HepG2 (cell line): ENCODE measurements around the gene MBTPS1. TPM values are rescaled to one million over a fixed set of nuclear protein-coding genes. Genes with fewer than 3 reads are reported as not detected.

Experiments
- ATAC-seq: fragments of 200-7000 bp; cut with Tn5 transposase; 3 replicates; pipeline ENCODE4 v1.9.1; 2020; ENCODE audit warnings: mild to moderate bottlenecking, moderate library complexity
- BruUV-seq: library from RNA; stranded (reverse); fragments of 400-500 nt; replicated peaks from 2 replicates; lab custom pipeline; 2021; lab: Mats Ljungman, UMichigan
- CTCF ChIA-PET: fragments of 300-600 bp; formaldehyde crosslinking; extraction: SDS; loops from one replicate; lab custom pipeline; 2021; ENCODE audit warnings: low total read pairs, inconsistent platforms, low intra/inter-chr PET ratio; lab: Yijun Ruan, JAX
- POLR2A ChIA-PET: fragments of 350-600 bp; sonication (Branson Sonifier 250); formaldehyde crosslinking; loops from one replicate; lab custom pipeline; 2020; ENCODE audit warnings: antibody characterized with exemption, inconsistent platforms; lab: Yijun Ruan, JAX
- DNase-seq: peaks from one replicate; pipeline ENCODE4 v3.0.0-alpha.2; 2015; ENCODE audit warnings: low spot score
- FAIRE-seq: peaks from 3 replicates; lab custom pipeline; 2011; peaks lifted over from hg19 to GRCh38; lab: Jason Lieb, UNC
- H2AFZ ChIP-seq: one replicate; pipeline ENCODE4 v1.6.1; 2011; ENCODE audit warnings: low read length, inconsistent platforms
- H3K27ac ChIP-seq: fragments of 300-600 bp; 3 replicates; pipeline ENCODE4 v1.8.0; 2011; ENCODE audit warnings: mixed run types, mild to moderate bottlenecking, mixed read lengths, low read length, inconsistent platforms; ENCODE audit not compliant: insufficient read depth; ENCODE audit errors: extremely low read length
- H3K27me3 ChIP-seq, 2 experiments: fragments of 200-600 bp in 1 of 2; 2 replicates in 1 of 2; 3 replicates in 1 of 2; pipeline versions ENCODE4 v1.6.0 to v1.8.0; 2011; ENCODE audit warnings: low read length in 2 of 2, mild to moderate bottlenecking in 2 of 2, moderate library complexity in 2 of 2, inconsistent platforms in 1 of 2; ENCODE audit not compliant: insufficient read depth in 2 of 2, control insufficient read depth in 1 of 2
- H3K36me3 ChIP-seq, 2 experiments: fragments of 200-600 bp in 1 of 2; replicated peaks in 1 of 2; 2 replicates in 1 of 2; 3 replicates in 1 of 2; pipeline versions ENCODE4 v1.5.1 to v1.8.0; 2011; ENCODE audit warnings: low read length in 2 of 2, inconsistent platforms in 1 of 2; ENCODE audit not compliant: insufficient read depth in 2 of 2, control insufficient read depth in 1 of 2
- H3K4me1 ChIP-seq: 2 replicates; pipeline ENCODE4 v1.5.1; 2012; ENCODE audit warnings: low read length, inconsistent platforms; ENCODE audit not compliant: insufficient read depth
- H3K4me2 ChIP-seq: 2 replicates; pipeline ENCODE4 v1.6.0; 2011; ENCODE audit warnings: low read depth, low read length, inconsistent platforms
- H3K4me3 ChIP-seq, 3 experiments: fragments of 200-600 bp in 1 of 3; sonication (generic), shearing (Covaris generic) in 1 of 3; replicated peaks in 1 of 3; 2 replicates each; pipeline ENCODE4 v1.5.1; 2011 to 2016; ENCODE audit warnings: low read length in 3 of 3, inconsistent platforms in 2 of 3, low read depth in 2 of 3, mild to moderate bottlenecking in 2 of 3, control low read depth in 1 of 3, mixed read lengths in 1 of 3; ENCODE audit not compliant: insufficient read depth in 1 of 3
- H3K79me2 ChIP-seq: one replicate; pipeline ENCODE4 v1.6.1; 2011; ENCODE audit warnings: low read length, inconsistent platforms; ENCODE audit not compliant: insufficient read depth
- H3K9ac ChIP-seq: 2 replicates; pipeline ENCODE4 v1.6.0; 2011; ENCODE audit warnings: mild to moderate bottlenecking, low read depth, low read length, inconsistent platforms; ENCODE audit not compliant: insufficient read depth
- H3K9me3 ChIP-seq: 2 replicates; pipeline ENCODE4 v1.5.1; 2012; ENCODE audit warnings: mild to moderate bottlenecking, low read length
- H4K20me1 ChIP-seq: 2 replicates; pipeline ENCODE4 v1.6.0; 2011; ENCODE audit warnings: inconsistent platforms, mild to moderate bottlenecking, low read length, moderate library complexity; ENCODE audit not compliant: insufficient read depth
- ARNT2 ChIP-seq: sonication (generic); formaldehyde crosslinking; IDR thresholded peaks from 2 replicates; pipeline ENCODE4 v1.8.0; 2022; ENCODE audit warnings: mild to moderate bottlenecking, low read depth, missing genetic modification reagents, moderate library complexity
- GPN1 ChIP-seq: sonication (generic); formaldehyde crosslinking; IDR thresholded peaks from 2 replicates; pipeline ENCODE4 v1.5.1; 2020; ENCODE audit warnings: missing genetic modification reagents, borderline replicate concordance
- HMG20B ChIP-seq: conservative IDR thresholded peaks from 2 replicates; pipeline ENCODE4 v1.6.1; 2016; ENCODE audit warnings: missing genetic modification reagents, missing compliant biosample characterization
- NPAS2 ChIP-seq: sonication (generic); formaldehyde crosslinking; IDR thresholded peaks from 2 replicates; pipeline ENCODE4 v1.8.0; 2022; ENCODE audit warnings: mild to moderate bottlenecking, missing genetic modification reagents, borderline replicate concordance
- RAD51 ChIP-seq: fragments of 450-650 bp; IDR thresholded peaks from 2 replicates; pipeline ENCODE4 v1.6.1; 2016; ENCODE audit warnings: borderline replicate concordance
- RBFOX2 ChIP-seq: fragments of 200-400 bp; formaldehyde crosslinking; IDR thresholded peaks from 2 replicates; pipeline ENCODE4 v1.6.1; 2017; ENCODE audit warnings: low read depth, mild to moderate bottlenecking, low read length
- REXO4 ChIP-seq: sonication (generic); formaldehyde crosslinking; IDR thresholded peaks from 2 replicates; pipeline ENCODE4 v1.8.0; 2022; ENCODE audit warnings: missing genetic modification reagents, mild to moderate bottlenecking, borderline replicate concordance
- ZC3H13 ChIP-seq: sonication (generic); formaldehyde crosslinking; IDR thresholded peaks from 2 replicates; pipeline ENCODE4 v1.8.1; 2023; ENCODE audit warnings: mild to moderate bottlenecking, missing genetic modification reagents, moderate library complexity
- ZFP82 ChIP-seq: sonication (generic); formaldehyde crosslinking; IDR thresholded peaks from 2 replicates; pipeline ENCODE4 v1.5.1; 2020; ENCODE audit warnings: mild to moderate bottlenecking, missing genetic modification reagents, borderline replicate concordance
- ZNF260 ChIP-seq: sonication (generic); formaldehyde crosslinking; IDR thresholded peaks from 2 replicates; pipeline ENCODE4 v1.4.0; 2020; ENCODE audit warnings: missing genetic modification reagents, low read depth, mild to moderate bottlenecking, borderline replicate concordance
- ZNF34 ChIP-seq: sonication (generic); formaldehyde crosslinking; IDR thresholded peaks from 2 replicates; pipeline ENCODE4 v1.4.0; 2020; ENCODE audit warnings: mild to moderate bottlenecking, missing genetic modification reagents, borderline replicate concordance
- ZNF703 ChIP-seq: sonication (generic); formaldehyde crosslinking; IDR thresholded peaks from 2 replicates; pipeline ENCODE4 v1.5.1; 2020; ENCODE audit warnings: missing genetic modification reagents, mild to moderate bottlenecking, moderate library complexity, borderline replicate concordance
- WGBS: methylation state at CpG from one replicate; pipeline ENCODE4 v1.1.6; 2017; ENCODE audit warnings: low lambda C conversion rate; 5-methylcytosine and 5-hydroxymethylcytosine counted together
- in situ Hi-C: cut with HindIII; loops from 2 replicates; pipeline ENCODE4 v1.10.0; 2017; ENCODE audit warnings: low pct_unique_long_range_greater_than_20kb; ENCODE audit not compliant: extremely low pct_ligation_motif_present
- intact Hi-C: fragments of 100-400 bp; cut with micrococcal nuclease; formaldehyde crosslinking; loops from one replicate; pipeline ENCODE4 v1.10.0; 2022; ENCODE audit not compliant: unreplicated experiment
- polyA plus RNA-seq, 8 experiments: library from polyadenylated mRNA; depleted of rRNA in 3 of 8; stranded (reverse) in 7 of 8; unstranded in 1 of 8; fragments of >200 nt; fragmentation: Illumina TruSeq in 4 of 8; extraction: Trizol in 4 of 8; gene quantifications; 2 replicates each; pipeline versions ENCODE4 v1.2.1 to v1.2.3, GENCODE V29; 2011 to 2016; ENCODE audit warnings: low read depth in 4 of 8, missing spikeins in 1 of 8, mixed read lengths in 1 of 8; ENCODE audit not compliant: insufficient read depth in 1 of 8
- total RNA-seq, 5 experiments: library from RNA; depleted of rRNA; stranded (reverse); fragments of >200 nt; fragmentation: Illumina TruSeq; extraction: Trizol; gene quantifications; 2 replicates each; pipeline ENCODE4 v1.2.3, GENCODE V29; 2016; ENCODE audit warnings: low read depth in 1 of 5
- TF ChIP-seq, protein P1 (sequence below): sonication (generic); formaldehyde crosslinking; IDR thresholded peaks from 2 replicates; pipeline ENCODE4 v1.8.1; 2023; ENCODE audit warnings: mild to moderate bottlenecking, missing genetic modification reagents
- TF ChIP-seq, protein P2 (sequence below): sonication (generic); formaldehyde crosslinking; IDR thresholded peaks from 2 replicates; pipeline ENCODE4 v1.5.1; 2020; ENCODE audit warnings: mild to moderate bottlenecking, missing genetic modification reagents, moderate library complexity
- TF ChIP-seq, protein P3 (sequence below): sonication (generic); formaldehyde crosslinking; IDR thresholded peaks from 2 replicates; pipeline ENCODE4 v1.4.0; 2020; ENCODE audit warnings: mild to moderate bottlenecking, missing genetic modification reagents, borderline replicate concordance
- TF ChIP-seq, protein P4 (sequence below): sonication (generic); formaldehyde crosslinking; IDR thresholded peaks from 2 replicates; pipeline ENCODE4 v1.4.0; 2020; ENCODE audit warnings: low read depth, mild to moderate bottlenecking, missing genetic modification reagents

MBTPS1 gene
- total and polyA plus RNA-seq, 2 of the 13 experiments (the other 11 are each of a cell fraction or from before 2014, with no cell fraction given): 56.7 to 91.3 TPM

DNA sequence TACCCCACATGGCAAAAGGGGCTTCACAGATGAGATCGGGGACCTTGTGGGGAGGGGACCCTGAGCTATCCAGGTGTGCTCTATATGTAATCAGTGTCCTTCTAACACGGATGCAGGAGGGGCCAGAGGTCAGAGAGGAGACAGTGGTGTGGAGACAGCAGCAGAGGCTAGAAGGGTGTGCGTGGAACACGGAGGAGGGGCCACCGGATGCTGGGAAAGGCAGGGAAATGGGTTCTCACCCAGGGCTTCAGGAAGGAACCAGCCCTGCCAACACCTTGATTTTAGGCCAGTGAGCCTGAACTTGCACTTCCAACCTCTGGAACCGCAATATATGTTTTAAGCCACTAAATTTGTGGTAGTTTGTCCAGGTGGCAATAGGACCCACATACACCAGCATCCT, 69.5 kb downstream of the MBTPS1 start:
- POLR2A ChIA-PET: no interaction called here
- intact Hi-C loops: no loop called here
- CTCF ChIA-PET: interaction anchor here (2.2 kb wide), 1 partner anchor 90 kb away, joined by 11 read pairs; no protein-coding TSS in a partner anchor

More for the DNA sequence above, 69.5 kb downstream of the MBTPS1 start:
- no peak overlapping the region for H3K4me2 ChIP-seq
- ATAC-seq (no peak), FAIRE-seq (no peak), DNase-seq (no peak)
- no peak overlapping the region for H3K4me3 ChIP-seq
- no peak overlapping the region for H3K9ac ChIP-seq
- TF ChIP-seq, protein P1, sequence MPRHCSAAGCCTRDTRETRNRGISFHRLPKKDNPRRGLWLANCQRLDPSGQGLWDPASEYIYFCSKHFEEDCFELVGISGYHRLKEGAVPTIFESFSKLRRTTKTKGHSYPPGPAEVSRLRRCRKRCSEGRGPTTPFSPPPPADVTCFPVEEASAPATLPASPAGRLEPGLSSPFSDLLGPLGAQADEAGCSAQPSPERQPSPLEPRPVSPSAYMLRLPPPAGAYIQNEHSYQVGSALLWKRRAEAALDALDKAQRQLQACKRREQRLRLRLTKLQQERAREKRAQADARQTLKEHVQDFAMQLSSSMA (CRISPR knock-in tag): no peak
- TF ChIP-seq GPN1 (no peak), RBFOX2 (no peak), RAD51 (no peak), ZNF703 (CRISPR knock-in tag) (no peak), ZC3H13 (CRISPR knock-in tag) (no peak), ZNF260 (CRISPR knock-in tag) (no peak), ZNF34 (no peak), NPAS2 (no peak), HMG20B (CRISPR knock-in tag) (no peak), REXO4 (CRISPR knock-in tag) (no peak), ARNT2 (CRISPR knock-in tag) (no peak), ZFP82 (no peak)
- TF ChIP-seq, protein P2, sequence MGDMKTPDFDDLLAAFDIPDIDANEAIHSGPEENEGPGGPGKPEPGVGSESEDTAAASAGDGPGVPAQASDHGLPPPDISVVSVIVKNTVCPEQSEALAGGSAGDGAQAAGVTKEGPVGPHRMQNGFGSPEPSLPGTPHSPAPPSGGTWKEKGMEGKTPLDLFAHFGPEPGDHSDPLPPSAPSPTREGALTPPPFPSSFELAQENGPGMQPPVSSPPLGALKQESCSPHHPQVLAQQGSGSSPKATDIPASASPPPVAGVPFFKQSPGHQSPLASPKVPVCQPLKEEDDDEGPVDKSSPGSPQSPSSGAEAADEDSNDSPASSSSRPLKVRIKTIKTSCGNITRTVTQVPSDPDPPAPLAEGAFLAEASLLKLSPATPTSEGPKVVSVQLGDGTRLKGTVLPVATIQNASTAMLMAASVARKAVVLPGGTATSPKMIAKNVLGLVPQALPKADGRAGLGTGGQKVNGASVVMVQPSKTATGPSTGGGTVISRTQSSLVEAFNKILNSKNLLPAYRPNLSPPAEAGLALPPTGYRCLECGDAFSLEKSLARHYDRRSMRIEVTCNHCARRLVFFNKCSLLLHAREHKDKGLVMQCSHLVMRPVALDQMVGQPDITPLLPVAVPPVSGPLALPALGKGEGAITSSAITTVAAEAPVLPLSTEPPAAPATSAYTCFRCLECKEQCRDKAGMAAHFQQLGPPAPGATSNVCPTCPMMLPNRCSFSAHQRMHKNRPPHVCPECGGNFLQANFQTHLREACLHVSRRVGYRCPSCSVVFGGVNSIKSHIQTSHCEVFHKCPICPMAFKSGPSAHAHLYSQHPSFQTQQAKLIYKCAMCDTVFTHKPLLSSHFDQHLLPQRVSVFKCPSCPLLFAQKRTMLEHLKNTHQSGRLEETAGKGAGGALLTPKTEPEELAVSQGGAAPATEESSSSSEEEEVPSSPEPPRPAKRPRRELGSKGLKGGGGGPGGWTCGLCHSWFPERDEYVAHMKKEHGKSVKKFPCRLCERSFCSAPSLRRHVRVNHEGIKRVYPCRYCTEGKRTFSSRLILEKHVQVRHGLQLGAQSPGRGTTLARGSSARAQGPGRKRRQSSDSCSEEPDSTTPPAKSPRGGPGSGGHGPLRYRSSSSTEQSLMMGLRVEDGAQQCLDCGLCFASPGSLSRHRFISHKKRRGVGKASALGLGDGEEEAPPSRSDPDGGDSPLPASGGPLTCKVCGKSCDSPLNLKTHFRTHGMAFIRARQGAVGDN: no peak
- TF ChIP-seq, protein P3, sequence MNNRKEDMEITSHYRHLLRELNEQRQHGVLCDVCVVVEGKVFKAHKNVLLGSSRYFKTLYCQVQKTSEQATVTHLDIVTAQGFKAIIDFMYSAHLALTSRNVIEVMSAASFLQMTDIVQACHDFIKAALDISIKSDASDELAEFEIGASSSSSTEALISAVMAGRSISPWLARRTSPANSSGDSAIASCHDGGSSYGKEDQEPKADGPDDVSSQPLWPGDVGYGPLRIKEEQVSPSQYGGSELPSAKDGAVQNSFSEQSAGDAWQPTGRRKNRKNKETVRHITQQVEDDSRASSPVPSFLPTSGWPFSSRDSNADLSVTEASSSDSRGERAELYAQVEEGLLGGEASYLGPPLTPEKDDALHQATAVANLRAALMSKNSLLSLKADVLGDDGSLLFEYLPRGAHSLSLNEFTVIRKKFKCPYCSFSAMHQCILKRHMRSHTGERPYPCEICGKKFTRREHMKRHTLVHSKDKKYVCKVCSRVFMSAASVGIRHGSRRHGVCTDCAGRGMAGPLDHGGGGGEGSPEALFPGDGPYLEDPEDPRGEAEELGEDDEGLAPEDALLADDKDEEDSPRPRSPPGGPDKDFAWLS: no peak
- TF ChIP-seq, protein P4, sequence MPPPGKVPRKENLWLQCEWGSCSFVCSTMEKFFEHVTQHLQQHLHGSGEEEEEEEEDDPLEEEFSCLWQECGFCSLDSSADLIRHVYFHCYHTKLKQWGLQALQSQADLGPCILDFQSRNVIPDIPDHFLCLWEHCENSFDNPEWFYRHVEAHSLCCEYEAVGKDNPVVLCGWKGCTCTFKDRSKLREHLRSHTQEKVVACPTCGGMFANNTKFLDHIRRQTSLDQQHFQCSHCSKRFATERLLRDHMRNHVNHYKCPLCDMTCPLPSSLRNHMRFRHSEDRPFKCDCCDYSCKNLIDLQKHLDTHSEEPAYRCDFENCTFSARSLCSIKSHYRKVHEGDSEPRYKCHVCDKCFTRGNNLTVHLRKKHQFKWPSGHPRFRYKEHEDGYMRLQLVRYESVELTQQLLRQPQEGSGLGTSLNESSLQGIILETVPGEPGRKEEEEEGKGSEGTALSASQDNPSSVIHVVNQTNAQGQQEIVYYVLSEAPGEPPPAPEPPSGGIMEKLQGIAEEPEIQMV: no peak
- H3K79me2 ChIP-seq: no peaks in the 10 kb centered on the region
- no peaks in the 10 kb centered on the region; the same call in 1 of the 2 replicates for H4K20me1 ChIP-seq
- no peaks in the 10 kb centered on the region for H3K9me3 ChIP-seq
- in situ Hi-C loops: loop anchor here (10.0 kb wide), 2 partner anchors 122 to 222 kb away; no protein-coding TSS in a partner anchor
- H3K27ac ChIP-seq: no peak overlapping the region
- WGBS: 86% methylated on average over 6 of the region's 6 CpGs
- peaks cover 39% of the 10 kb centered on the region for H3K4me1 ChIP-seq
- BruUV-seq: no TSS peak
- peaks cover 0 to 7% of the 10 kb centered on the region in 2 experiments; a peak in 2 of 5 replicates for H3K36me3 ChIP-seq
- no peak overlapping the region for H2AFZ ChIP-seq
- peaks cover 0 to 15% of the 10 kb centered on the region in 2 experiments; a peak in 2 of 5 replicates for H3K27me3 ChIP-seq
